Fibroblast of skin of back (primary cell): ENCODE measurements around the gene APMAP.
A peak's percentile ranks its signal among the peaks of the same experiment; 100 is the strongest.
"Not testable (repeated sequence)": the region's sequence is repeated elsewhere in the genome, so short reads cannot be mapped to it uniquely, and the experiment has no call there.

ENCODE experiments used
- DNase-seq: peaks from one replicate; pipeline ENCODE4 v3.0.0-alpha.2; 2013

APMAP gene

GRCh38 chr20:24951536-24952083, 40.9 kb downstream of the APMAP start:
- DNase-seq: no peak

DNA sequence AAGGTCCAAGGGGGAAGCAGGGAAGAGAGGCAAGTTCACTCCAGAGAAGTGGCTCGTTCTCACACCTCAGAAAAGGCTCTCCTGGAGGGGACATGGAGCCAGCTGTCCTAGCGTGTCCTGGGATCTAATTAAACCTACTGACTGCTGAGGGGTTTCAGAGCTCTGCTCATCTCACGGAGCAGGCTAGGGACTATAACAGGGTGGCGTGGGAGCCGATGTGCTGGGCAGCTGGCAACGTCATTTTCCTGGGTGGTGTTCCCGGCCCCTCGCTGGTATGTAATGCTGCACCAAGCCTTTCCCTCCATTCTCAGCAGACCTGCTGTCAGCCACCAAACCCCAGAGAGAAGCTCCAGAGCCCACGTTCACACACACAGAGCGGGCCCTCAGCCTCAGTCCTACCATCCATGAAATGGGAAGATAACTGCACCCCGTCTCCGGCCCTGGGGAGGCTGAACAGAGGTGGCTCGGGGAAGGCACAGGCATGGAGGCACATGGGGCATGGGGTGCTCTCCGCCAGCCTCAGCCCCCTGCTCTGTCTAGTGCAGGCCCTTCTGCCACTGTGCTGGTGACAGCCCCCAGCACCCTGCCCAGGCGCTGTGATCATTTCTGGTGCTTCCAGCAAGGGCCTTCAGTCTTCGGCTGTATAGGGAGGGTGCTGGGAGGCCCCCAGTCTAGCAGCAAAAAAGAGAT, 41.6 kb downstream of the APMAP start:
- DNase-seq: no peak

- DNase-seq: no peak
Measured at GRCh38 chr20:24950128-24950835, 42.3 kb downstream of the APMAP start.

DNA sequence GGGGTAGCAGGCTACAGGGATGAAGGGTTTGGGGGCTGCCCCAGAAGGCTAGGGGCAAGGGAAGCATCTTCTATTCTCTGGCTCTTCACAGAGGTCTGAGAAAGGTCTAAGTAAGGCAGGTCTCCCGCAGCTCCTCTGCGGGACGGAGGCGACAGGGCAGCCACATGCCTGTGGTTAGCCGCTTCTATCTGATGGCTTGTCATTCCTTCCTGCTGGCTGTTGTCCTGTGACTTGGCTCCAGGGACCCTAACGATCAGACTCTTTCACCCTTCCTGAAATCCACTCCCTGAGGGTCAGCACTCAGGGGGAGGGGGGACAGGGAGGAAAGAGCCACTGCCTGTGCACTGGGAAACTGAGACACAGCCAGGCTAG, 42.8 kb downstream of the APMAP start:
- peak; percentile 16 for DNase-seq

DNA sequence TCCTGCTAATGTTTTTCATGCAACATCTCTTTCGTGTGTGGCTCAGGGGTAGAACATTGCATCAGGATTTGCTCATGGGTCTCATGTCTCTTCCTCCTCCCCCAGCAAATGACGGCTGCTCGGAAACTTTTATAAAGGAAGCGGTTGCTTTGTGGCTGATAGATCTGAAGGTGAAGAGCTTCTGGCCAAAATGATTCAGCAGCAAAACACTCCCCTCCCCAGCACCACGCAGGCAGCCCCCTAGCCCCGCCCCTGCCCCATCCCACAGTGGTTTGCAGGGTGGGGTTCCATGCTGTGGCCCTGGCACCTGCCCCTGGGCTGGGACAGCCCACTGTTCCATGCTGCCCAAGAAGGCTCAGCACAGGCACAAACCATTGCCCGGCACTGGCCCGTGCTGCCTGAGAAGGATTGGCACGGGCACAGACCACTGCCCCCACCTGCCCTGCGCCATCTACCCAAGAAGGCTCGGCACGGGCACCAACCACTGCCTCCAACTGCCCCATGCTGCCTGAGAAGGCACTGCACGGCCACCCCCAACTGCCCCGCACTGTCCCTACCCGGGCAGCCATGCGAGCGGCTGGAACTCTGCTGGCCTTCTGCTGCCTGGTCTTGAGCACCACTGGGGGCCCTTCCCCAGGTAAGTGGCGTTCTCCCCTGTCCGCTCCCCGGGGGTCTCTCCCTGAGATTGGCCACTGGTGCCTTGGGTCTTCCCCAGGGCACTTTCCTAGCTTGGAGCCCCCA, 43.4 kb downstream of the APMAP start, which contains the start of gene CST7:
TSS of gene CST7 (plus strand) at position 331 of the 741 bp plus-strand sequence. CDS start at position 568, 237 bp downstream.
- DNase-seq: no peak

DNA sequence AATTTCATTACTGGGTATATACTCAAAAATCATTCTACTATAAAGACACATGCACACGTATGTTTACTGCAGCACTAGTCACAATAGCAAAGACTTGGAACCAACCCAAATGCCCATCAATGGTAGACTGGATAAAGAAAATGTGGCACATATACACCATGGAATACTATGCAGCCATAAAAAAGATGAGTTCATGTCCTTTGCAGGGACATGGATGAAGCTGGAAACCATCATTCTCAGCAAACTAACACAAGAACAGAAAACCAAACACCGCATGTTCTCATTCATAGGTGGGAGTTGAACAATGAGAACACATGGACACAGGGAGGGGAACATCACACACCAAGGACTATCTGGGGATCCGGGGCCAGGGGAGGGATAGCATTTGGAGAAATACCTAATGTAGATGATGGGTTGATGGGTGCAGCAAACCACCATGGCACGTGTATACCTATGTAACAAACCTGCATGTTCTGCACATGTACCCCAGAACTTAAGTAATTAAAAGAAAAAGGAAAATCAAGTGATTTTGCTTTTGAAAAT, 44.1 kb downstream of the APMAP start:
- not testable (repeated sequence) for DNase-seq

DNA sequence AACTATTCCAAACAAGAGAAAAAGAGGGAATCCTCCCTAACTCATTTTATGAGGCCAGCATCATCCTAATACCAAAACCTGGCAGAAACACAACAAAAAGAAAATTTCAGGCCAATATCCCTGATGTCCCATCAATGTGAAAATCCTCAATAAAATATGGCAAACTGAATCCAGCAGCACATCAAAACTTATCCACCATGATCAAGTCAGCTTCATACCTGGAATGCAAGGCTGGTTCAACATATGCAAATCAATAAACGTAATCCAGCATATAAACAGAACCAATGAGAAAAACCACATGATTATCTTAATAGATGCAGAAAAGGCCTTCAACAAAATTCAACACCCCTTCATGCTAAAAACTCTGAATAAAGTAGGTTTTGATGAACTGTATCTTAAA, 46.2 kb downstream of the APMAP start:
- DNase-seq: not testable (repeated sequence)

DNA sequence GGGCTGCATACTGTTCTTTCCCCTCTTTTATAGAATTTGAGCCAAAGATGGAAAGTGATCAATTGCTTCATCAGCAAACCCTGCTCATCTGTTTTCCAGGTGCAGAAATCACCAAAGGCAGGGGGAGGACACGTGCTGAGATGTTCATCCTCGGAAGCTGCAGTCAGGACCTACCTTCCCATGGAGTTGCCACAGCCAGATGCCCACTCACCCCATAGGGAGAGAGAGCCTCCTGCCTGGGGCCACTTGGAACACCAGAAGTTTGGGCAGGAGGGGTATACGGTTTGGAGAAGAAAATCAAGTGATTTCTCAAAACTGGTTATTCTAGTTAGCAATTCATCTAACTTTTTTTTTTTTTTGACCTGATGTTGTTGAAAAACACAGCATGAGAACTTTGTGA, 48.8 kb downstream of the APMAP start:
- DNase-seq: no peak

GRCh38 chr20:24943196-24943595, 49.4 kb downstream of the APMAP start:
- DNase-seq: no peak

GRCh38 chr20:24942679-24943078, 49.9 kb downstream of the APMAP start:
- DNase-seq: no peak

DNA sequence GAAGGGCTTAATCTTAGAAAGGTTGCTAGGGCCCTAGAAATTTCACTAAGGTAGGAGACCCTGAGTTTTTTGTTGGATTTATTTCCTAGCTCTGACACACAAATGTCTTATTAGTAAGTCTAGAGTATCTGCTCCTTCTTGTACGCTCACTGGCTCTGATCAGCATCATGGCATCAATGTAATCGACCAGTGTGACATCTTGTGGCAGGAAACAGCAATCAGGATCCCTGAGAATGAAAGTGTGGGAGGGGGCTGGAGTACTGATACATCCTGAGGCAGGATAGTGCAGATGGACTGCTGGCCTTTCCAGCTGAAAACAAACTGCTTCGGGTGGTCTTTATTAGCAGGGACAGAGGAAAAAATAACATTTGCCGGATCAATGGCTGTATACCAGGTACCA, 53.5 kb downstream of the APMAP start:
- no peak for DNase-seq

DNA sequence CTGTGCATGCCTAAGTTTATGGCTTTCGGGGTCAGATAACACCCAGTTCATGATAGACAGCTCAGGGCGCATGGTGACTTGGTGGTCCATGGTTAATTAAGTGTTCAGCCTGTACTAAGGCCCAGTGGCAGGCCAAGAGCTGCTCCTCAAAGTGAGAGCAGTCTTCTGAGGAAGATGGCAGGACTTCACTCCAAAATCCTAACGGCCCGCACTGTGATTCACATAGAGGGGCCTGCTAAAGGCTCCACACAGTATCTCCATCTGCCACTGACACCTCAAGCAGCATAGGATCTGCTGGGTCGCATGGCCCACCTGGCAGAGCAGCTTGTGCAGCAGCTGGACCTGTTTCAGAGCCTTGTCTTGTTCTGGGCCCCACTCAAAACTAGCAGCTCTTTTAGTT, 54.1 kb downstream of the APMAP start:
- DNase-seq: no peak

DNA sequence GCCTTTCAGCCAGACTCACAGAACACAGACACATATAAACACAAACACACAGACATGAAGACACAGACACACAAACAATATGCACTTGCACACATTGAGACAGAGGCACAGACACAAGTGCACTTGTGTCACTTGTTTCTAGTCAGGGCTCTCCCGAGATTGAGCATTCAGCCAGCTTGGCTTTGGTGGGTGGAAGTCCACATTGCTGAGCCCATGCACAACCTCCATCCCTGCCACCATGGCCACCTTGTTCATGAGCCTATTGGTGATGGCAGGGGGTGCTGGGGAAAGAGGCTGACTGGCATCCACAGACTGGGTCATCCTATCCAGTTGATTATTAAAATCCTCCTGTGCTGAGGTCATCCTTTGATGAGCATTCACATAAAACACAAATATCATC, 55.0 kb downstream of the APMAP start:
- no peak for DNase-seq

DNA sequence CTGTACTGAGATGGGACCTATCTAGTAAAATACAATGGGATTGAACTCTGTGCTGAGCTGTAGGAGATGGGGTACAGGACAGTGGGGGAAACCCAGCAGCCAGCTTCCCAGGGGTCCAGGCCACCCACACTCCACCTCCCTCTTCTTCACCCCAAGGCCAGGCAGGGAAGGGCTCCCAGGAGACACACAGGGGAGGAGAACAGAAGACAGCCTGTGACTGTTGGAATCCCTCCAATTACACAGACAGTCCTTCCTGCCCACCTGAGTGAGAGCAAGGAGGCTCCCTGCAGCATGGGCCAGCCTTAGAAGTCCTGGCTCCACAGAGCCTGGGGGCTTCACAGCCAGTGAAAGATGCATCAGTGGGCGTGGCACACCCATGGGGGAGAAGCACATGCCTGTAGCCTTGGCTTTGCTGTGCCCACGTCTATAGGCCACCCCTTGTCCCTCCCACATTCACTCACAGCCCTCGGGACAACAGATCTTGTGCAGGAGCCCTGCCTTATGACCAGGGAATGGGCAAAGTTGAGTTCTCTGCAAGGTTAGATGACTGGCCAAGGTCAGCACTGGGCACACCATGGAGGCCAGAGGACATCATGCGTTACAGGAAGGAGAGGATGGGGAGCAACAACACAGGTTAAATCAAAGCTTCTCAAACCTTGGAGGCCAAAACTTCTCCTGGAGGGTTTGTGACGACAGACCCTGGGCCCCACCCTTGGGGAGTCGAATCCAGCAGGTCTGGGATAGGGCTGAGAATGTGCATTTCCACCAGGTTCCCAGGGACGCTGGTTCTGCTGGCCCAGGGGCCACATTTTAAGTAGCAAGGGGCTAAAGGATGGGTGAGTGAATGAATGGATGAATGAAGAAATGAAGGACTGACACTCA, 55.8 kb downstream of the APMAP start:
- DNase-seq: no peak

DNA sequence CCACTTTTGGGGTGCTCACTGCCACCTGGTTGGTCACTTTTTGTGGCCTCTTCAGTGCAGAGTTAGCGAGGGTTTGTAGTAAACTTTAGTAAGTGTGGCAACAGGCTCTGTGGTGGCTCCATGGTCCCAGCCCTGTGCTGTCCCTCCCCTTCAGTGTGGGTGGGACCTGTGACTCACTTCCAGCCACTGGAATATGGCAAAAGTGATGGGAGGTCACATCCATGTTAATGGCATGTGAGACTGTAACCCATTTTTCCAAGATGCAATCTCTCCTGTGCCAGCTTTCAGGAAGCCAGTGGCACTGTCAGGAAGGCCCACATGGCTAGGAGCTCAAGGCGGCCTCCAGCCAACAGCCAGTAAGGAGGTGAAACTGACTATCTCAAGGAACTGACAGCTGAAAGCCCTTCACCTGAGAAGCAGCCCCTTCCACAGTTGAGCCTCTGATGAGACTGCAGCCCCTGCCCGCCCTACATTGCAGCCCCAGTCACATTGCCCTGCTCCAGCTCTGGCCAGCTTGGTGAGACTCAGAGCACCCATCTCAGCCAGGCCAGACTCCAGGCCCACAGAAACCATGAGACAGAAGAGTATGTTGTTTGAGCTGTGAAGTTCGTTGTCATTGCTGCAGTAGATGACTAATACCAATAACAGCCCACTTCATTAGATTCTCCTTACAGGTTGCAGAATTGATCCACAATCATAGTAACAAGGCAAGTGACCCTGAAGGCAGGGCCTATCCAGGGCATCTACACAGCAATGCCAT, 56.6 kb downstream of the APMAP start:
- no peak for DNase-seq

GRCh38 chr20:24935140-24935539, 57.4 kb downstream of the APMAP start:
- no peak for DNase-seq

- no peak for DNase-seq
Measured at GRCh38 chr20:24934716-24935115, 57.8 kb downstream of the APMAP start.

- DNase-seq: no peak
Measured at GRCh38 chr20:24934101-24934661, 58.4 kb downstream of the APMAP start.

- no peak for DNase-seq
Measured at GRCh38 chr20:24933266-24933908, 59.2 kb downstream of the APMAP start.

DNA sequence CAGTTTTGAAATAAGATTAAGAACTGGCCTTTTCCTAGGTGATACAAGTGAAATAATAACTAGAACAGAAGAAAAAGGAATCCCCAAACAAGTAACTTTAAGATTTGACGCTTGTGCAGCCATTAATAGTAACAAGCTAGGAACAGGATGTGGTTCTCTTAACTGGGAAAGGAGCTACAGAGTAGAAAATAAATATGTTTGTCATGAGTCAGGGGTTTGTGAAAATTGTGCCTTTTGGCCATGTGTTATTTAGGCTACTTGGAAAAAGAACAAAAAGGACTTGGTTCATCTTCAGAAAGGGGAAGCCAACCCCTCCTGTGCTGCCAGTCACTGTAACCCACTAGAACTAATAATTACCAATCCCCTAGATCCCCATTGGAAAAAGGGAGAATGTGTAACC, 60.7 kb downstream of the APMAP start:
- peak; percentile 20 for DNase-seq
